ENCODE measurements around the gene MAP2K2. TPM values are rescaled to one million over a fixed set of nuclear protein-coding genes. Genes with fewer than 3 reads are reported as not detected.

MAP2K2 gene
- total RNA-seq, 4 donors from 2014 or later: 136 to 199 (median 195) TPM

GRCh38 chr19:4062419-4063368, 61.2 kb downstream of the MAP2K2 start:
- peaks cover 57 to 74% (median 64%) of the 10 kb centered on the region in 4 donors for H3K4me1 ChIP-seq
- in situ Hi-C loops (cut with MboI; ENCODE audit: low pct_ligation_motif_present in 1 of 4, low pct_unique_long_range_greater_than_20kb in 1 of 4, low sequenced_read_pairs in 3 of 4): no loop called here
- DNase-seq: peak; percentile 44

GRCh38 chr19:4061683-4062418, 62.1 kb downstream of the MAP2K2 start:
- H3K36me3 ChIP-seq: no peaks in the 10 kb centered on the region
- no peaks in the 10 kb centered on the region for H3K27me3 ChIP-seq
- 49% methylated on average over 26 of the region's 29 CpGs; no CpG with 5 or more reads in 1 of the 2 donors for WGBS, 2 donors (ENCODE audit: low coverage in 1 of 2)
- H3K4me3 ChIP-seq: peak overlapping the region; percentile 23 to 100 (median 62)
- H3K27ac ChIP-seq: peak overlapping the region; percentile 97 to 100 (median 99)
- intact Hi-C loops (cut with DNase I; ENCODE audit: low total_unique reads) (no loop called here), in situ Hi-C loops (cut with MboI; ENCODE audit: low pct_ligation_motif_present in 1 of 4, low pct_unique_long_range_greater_than_20kb in 1 of 4, low sequenced_read_pairs in 3 of 4) (no loop called here)
- no peaks in the 10 kb centered on the region for H3K9me3 ChIP-seq
- peaks cover 58 to 71% (median 64%) of the 10 kb centered on the region in 4 donors for H3K4me1 ChIP-seq
- DNase-seq: peak; percentile 90
- no peak for TF ChIP-seq POLR2A (IDR thresholded peaks at IDR 0.05)
- TF ChIP-seq, protein P1, sequence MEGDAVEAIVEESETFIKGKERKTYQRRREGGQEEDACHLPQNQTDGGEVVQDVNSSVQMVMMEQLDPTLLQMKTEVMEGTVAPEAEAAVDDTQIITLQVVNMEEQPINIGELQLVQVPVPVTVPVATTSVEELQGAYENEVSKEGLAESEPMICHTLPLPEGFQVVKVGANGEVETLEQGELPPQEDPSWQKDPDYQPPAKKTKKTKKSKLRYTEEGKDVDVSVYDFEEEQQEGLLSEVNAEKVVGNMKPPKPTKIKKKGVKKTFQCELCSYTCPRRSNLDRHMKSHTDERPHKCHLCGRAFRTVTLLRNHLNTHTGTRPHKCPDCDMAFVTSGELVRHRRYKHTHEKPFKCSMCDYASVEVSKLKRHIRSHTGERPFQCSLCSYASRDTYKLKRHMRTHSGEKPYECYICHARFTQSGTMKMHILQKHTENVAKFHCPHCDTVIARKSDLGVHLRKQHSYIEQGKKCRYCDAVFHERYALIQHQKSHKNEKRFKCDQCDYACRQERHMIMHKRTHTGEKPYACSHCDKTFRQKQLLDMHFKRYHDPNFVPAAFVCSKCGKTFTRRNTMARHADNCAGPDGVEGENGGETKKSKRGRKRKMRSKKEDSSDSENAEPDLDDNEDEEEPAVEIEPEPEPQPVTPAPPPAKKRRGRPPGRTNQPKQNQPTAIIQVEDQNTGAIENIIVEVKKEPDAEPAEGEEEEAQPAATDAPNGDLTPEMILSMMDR (IDR thresholded peaks at IDR 0.05): no peak
- TF ChIP-seq EP300 (IDR thresholded peaks at IDR 0.05; ENCODE audit: low read depth): no peak
- peak; percentile 4 to 58 (median 55) for TF ChIP-seq POLR2AphosphoS5 (IDR thresholded peaks at IDR 0.05)

More at GRCh38 chr19:4062419-4063368, 61.2 kb downstream of the MAP2K2 start:
- 45% methylated on average over 25 of the region's 30 CpGs; no CpG with 5 or more reads in 1 of the 2 donors for WGBS, 2 donors (ENCODE audit: low coverage in 1 of 2)
- peak overlapping the region in 3 of 4 donors; percentile 87 to 100 (median 90) for H3K4me3 ChIP-seq
- H3K27ac ChIP-seq: peak overlapping the region; percentile 97 to 100 (median 99)
- TF ChIP-seq POLR2A (IDR thresholded peaks at IDR 0.05): no peak
- TF ChIP-seq, protein P1 (IDR thresholded peaks at IDR 0.05): no peak
- no peak for TF ChIP-seq EP300 (IDR thresholded peaks at IDR 0.05; ENCODE audit: low read depth)
- TF ChIP-seq POLR2AphosphoS5 (IDR thresholded peaks at IDR 0.05): no peak
- no peaks in the 10 kb centered on the region for H3K27me3 ChIP-seq
- intact Hi-C loops (cut with DNase I; ENCODE audit: low total_unique reads): no loop called here
- H3K36me3 ChIP-seq: no peaks in the 10 kb centered on the region
- no peaks in the 10 kb centered on the region for H3K9me3 ChIP-seq

GRCh38 chr19:4061178-4061682, 62.7 kb downstream of the MAP2K2 start:
- no peaks in the 10 kb centered on the region for H3K36me3 ChIP-seq
- H3K4me1 ChIP-seq: peaks cover 58 to 74% (median 66%) of the 10 kb centered on the region in 4 donors
- intact Hi-C loops (cut with DNase I; ENCODE audit: low total_unique reads) (no loop called here), in situ Hi-C loops (cut with MboI; ENCODE audit: low pct_ligation_motif_present in 1 of 4, low pct_unique_long_range_greater_than_20kb in 1 of 4, low sequenced_read_pairs in 3 of 4) (no loop called here)
- WGBS, 2 donors (ENCODE audit: low coverage in 1 of 2): 14% methylated on average over 10 of the region's 23 CpGs; no CpG with 5 or more reads in 1 of the 2 donors
- H3K27ac ChIP-seq: peak overlapping the region; percentile 97 to 100 (median 99)
- peak overlapping the region; percentile 23 to 100 (median 62) for H3K4me3 ChIP-seq
- peak; percentile 95 for DNase-seq
- TF ChIP-seq, protein P1 (IDR thresholded peaks at IDR 0.05): no peak
- peak; percentile 98 for TF ChIP-seq EP300 (IDR thresholded peaks at IDR 0.05; ENCODE audit: low read depth)
- TF ChIP-seq POLR2AphosphoS5 (IDR thresholded peaks at IDR 0.05): peak in 2 of 3 donors; percentile 68 to 78
- peak; percentile 50 for TF ChIP-seq POLR2A (IDR thresholded peaks at IDR 0.05)
- no peaks in the 10 kb centered on the region for H3K9me3 ChIP-seq
- no peaks in the 10 kb centered on the region for H3K27me3 ChIP-seq
